BJ (cell line): ENCODE results near the gene GDF9. TPM values are rescaled to one million over a fixed set of nuclear protein-coding genes. Genes with fewer than 3 reads are reported as not detected.
A peak's percentile ranks its signal among the peaks of the same experiment; 100 is the strongest.
"Not testable (repeated sequence)": the region's sequence is repeated elsewhere in the genome, so short reads cannot be mapped to it uniquely, and the experiment has no call there.

Source experiments
- CTCF ChIA-PET: fragments of 350-600 bp; formaldehyde crosslinking; extraction: SDS; loops from one replicate; lab custom pipeline; 2021; ENCODE audit warnings: antibody characterized with exemption, inconsistent platforms; lab: Yijun Ruan, JAX
- POLR2A ChIA-PET: fragments of 300-600 bp; sonication (Branson Sonifier 250); formaldehyde crosslinking; extraction: SDS; loops from one replicate; lab custom pipeline; 2021; ENCODE audit warnings: antibody characterized with exemption; lab: Charles Lee
- DNase-seq: peaks from one replicate; pipeline ENCODE4 v3.0.0-alpha.2; 2011; ENCODE audit warnings: low read depth
- H3K27me3 ChIP-seq: 2 replicates; pipeline ENCODE4 v1.6.0; 2011; ENCODE audit warnings: low read length; ENCODE audit not compliant: control insufficient read depth, insufficient read depth
- H3K36me3 ChIP-seq: 2 replicates; pipeline ENCODE4 v1.5.1; 2011; ENCODE audit warnings: low read length; ENCODE audit not compliant: control insufficient read depth, insufficient read depth
- H3K4me3 ChIP-seq: 2 replicates; pipeline ENCODE4 v1.5.1; 2011; ENCODE audit warnings: low read depth, mild to moderate bottlenecking, control low read depth, low read length
- polyA plus RNA-seq: library from polyadenylated mRNA; depleted of rRNA; stranded (reverse); fragments of >200 nt; gene quantifications from 2 replicates; pipeline ENCODE4 v1.2.3, GENCODE V29; 2011
- TF ChIP-seq, protein P1 (sequence below): IDR thresholded peaks from 2 replicates; pipeline ENCODE4 v1.5.1; 2011; ENCODE audit warnings: low read depth, mild to moderate bottlenecking, control low read depth, inconsistent platforms, low read length, moderate library complexity; ENCODE audit not compliant: insufficient read depth

GDF9 gene
- polyA plus RNA-seq, 1 experiment: 0.20 TPM

GRCh38 chr5:132867046-132867451 is 780 bp upstream of the GDF9 start:
- H3K4me3 ChIP-seq: peak overlapping the region; percentile 79
- peaks cover 5% of the 10 kb centered on the region; the same call in 1 of the 2 replicates for H3K36me3 ChIP-seq
- TF ChIP-seq, protein P1, sequence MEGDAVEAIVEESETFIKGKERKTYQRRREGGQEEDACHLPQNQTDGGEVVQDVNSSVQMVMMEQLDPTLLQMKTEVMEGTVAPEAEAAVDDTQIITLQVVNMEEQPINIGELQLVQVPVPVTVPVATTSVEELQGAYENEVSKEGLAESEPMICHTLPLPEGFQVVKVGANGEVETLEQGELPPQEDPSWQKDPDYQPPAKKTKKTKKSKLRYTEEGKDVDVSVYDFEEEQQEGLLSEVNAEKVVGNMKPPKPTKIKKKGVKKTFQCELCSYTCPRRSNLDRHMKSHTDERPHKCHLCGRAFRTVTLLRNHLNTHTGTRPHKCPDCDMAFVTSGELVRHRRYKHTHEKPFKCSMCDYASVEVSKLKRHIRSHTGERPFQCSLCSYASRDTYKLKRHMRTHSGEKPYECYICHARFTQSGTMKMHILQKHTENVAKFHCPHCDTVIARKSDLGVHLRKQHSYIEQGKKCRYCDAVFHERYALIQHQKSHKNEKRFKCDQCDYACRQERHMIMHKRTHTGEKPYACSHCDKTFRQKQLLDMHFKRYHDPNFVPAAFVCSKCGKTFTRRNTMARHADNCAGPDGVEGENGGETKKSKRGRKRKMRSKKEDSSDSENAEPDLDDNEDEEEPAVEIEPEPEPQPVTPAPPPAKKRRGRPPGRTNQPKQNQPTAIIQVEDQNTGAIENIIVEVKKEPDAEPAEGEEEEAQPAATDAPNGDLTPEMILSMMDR: no peak
- ChIA-PET POLR2A (interaction anchor here (0.6 kb wide), 1 partner anchor 213 kb away, joined by 5 read pairs; no protein-coding TSS in a partner anchor), CTCF (interaction anchor here (0.6 to 11.5 kb wide), 5 partner anchors 13 to 47 kb away, joined by 3 to 71 read pairs (median 13); partner anchors contain the start of gene SHROOM1)
- no peak for DNase-seq
- H3K27me3 ChIP-seq: no peaks in the 10 kb centered on the region

- peak overlapping the region; percentile 79 for H3K4me3 ChIP-seq
- no peaks in the 10 kb centered on the region; the same call in 1 of the 2 replicates for H3K27me3 ChIP-seq
- no peak for DNase-seq
- ChIA-PET POLR2A (no interaction called here), CTCF (interaction anchor here (1.1 to 11.5 kb wide), 7 partner anchors 12 to 119 kb away, joined by 3 to 71 read pairs (median 12); partner anchors contain the start of genes CCNI2 and SHROOM1)
- peaks cover 5% of the 10 kb centered on the region; the same call in 1 of the 2 replicates for H3K36me3 ChIP-seq
- TF ChIP-seq, protein P1: no peak
These were observed 464 bp downstream of the GDF9 start for GRCh38 chr5:132865668-132866341.

DNA sequence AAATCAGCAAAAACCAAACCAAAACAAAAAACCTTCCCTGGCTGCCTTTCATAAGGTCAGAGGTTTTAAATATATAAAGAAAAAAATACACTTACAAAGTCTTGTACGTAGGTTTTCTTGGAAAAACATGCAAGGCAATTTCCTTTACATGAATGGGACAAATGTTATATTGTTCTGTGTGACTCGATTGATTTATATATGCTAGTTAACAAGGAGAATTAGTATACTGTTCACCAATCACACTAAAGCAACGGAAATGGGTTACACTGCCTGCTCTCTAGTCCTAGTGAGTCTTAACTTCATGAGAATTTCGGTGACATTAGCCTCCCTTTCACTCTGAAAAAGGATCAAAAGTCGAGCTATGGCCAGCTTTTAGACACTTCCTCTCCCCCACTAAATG is 5.5 kb downstream of the GDF9 start:
- no peak for DNase-seq
- Histone ChIP-seq H3K36me3 (no peaks in the 10 kb centered on the region), H3K4me3 (no peak overlapping the region), H3K27me3 (no peaks in the 10 kb centered on the region; the same call in 1 of the 2 replicates)
- ChIA-PET POLR2A (no interaction called here), CTCF (interaction anchor here (1.0 to 11.5 kb wide), 4 partner anchors 14 to 40 kb away, joined by 3 to 71 read pairs (median 6); partner anchors contain the start of gene SHROOM1)
- TF ChIP-seq, protein P1: no peak

- TF ChIP-seq, protein P1: no peak
- CTCF ChIA-PET: interaction anchor here (1.6 to 11.5 kb wide), 2 partner anchors 10 to 30 kb away, joined by 5 to 71 read pairs; partner anchors contain the start of gene SHROOM1
- H3K27me3 ChIP-seq: no peaks in the 10 kb centered on the region; the same call in 1 of the 2 replicates
- POLR2A ChIA-PET: no interaction called here
- no peak overlapping the region for H3K4me3 ChIP-seq
- no peaks in the 10 kb centered on the region for H3K36me3 ChIP-seq
- DNase-seq: no peak
These were observed 6.3 kb downstream of the GDF9 start for GRCh38 chr5:132859889-132860437.

GRCh38 chr5:132856011-132856410 is 10.3 kb downstream of the GDF9 start:
- ChIA-PET POLR2A (no interaction called here), CTCF (interaction anchor here (3.7 kb wide), 1 partner anchor 10 kb away, joined by 15 read pairs; the partner anchor contains the start of genes GDF9 and UQCRQ)
- no peak for DNase-seq
- H3K36me3 ChIP-seq: no peaks in the 10 kb centered on the region
- H3K27me3 ChIP-seq: no peaks in the 10 kb centered on the region
- H3K4me3 ChIP-seq: no peak overlapping the region
- TF ChIP-seq, protein P1: no peak

DNA sequence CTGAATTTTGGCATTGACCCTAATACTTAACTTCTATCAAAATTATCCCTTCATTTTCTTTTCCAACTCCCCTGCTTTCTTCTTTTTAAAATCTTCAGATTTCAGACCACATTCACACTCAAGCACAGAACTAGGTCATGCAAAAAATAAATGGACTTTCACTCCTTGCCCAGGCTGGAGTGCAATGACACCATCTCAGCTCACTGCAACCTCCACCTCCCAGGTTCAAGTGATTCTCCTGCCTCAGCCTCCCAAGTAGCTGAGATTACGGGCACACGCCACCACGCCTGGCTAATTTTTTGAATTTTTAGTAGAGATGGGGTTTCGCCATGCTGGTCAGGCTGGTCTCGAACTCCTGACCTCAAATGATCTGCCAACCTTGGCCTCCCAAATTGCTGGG is 11.3 kb downstream of the GDF9 start:
- DNase-seq, POLR2A ChIA-PET: not testable (repeated sequence)
- CTCF ChIA-PET: interaction anchor here (0.6 to 3.7 kb wide), 5 partner anchors 11 to 44 kb away, joined by 3 to 15 read pairs (median 3); partner anchors contain the start of genes GDF9, SHROOM1 and UQCRQ

More for the DNA sequence above, 11.3 kb downstream of the GDF9 start:
- H3K36me3 ChIP-seq, H3K4me3 ChIP-seq, H3K27me3 ChIP-seq: not testable (repeated sequence)
